SJCRH30 (cell line): ENCODE data around the gene CAP2. TPM values are rescaled to one million over a fixed set of nuclear protein-coding genes. Genes with fewer than 3 reads are reported as not detected.

Source experiments
- DNase-seq, 2 experiments: peaks; one replicate each; pipeline ENCODE4 v3.0.0-alpha.2; 2015 to 2020
- H3K27ac ChIP-seq: fragments of 250-450 bp; sonication (Bioruptor Pico); 2 replicates; pipeline ENCODE4 v1.5.1; 2020; ENCODE audit warnings: mild to moderate bottlenecking, moderate library complexity
- H3K27me3 ChIP-seq: fragments of 250-450 bp; sonication (Bioruptor Pico); 2 replicates; pipeline ENCODE4 v1.5.1; 2020; ENCODE audit warnings: mild to moderate bottlenecking, moderate library complexity
- H3K36me3 ChIP-seq: fragments of 250-450 bp; sonication (Bioruptor Pico); 2 replicates; pipeline ENCODE4 v1.5.1; 2020; ENCODE audit warnings: mild to moderate bottlenecking, moderate library complexity
- H3K4me1 ChIP-seq: fragments of 250-450 bp; sonication (Bioruptor Pico); 2 replicates; pipeline ENCODE4 v1.5.1; 2020; ENCODE audit warnings: mild to moderate bottlenecking, moderate library complexity
- H3K4me3 ChIP-seq: fragments of 250-450 bp; sonication (Bioruptor Pico); 2 replicates; pipeline ENCODE4 v1.5.1; 2020; ENCODE audit warnings: mild to moderate bottlenecking, moderate library complexity
- H3K9me3 ChIP-seq: fragments of 250-450 bp; sonication (Bioruptor Pico); replicated peaks from 2 replicates; pipeline ENCODE4 v1.5.1; 2020; ENCODE audit warnings: mild to moderate bottlenecking, moderate library complexity
- total RNA-seq: library from RNA; depleted of rRNA; stranded (reverse); fragments of >200 nt; shearing (Covaris generic); gene quantifications from 2 replicates; pipeline ENCODE4 v1.2.3, GENCODE V29; 2014; rRNA removed

The CAP2 gene
- total RNA-seq, 1 experiment from 2014 or later = 16.6 TPM

- Histone ChIP-seq H3K36me3 (no peaks in the 10 kb centered on the region), H3K4me1 (no peaks in the 10 kb centered on the region), H3K27me3 (no peaks in the 10 kb centered on the region), H3K9me3 (no peaks in the 10 kb centered on the region), H3K4me3 (peak within 1 kb of the TSS; percentile 92), H3K27ac (peak within 1 kb of the TSS; percentile 52)
- DNase-seq = peak; percentile 85
Measured at GRCh38 chr6:17599877-17600526, 206.6 kb downstream of the CAP2 start, which contains the start of gene FAM8A1. TSS of gene FAM8A1 (plus strand) at chr6:17600302. CDS start at chr6:17600410, 108 bp downstream.

GRCh38 chr6:17600527-17601385 lies 207.4 kb downstream of the CAP2 start:
- peak; percentile 34 to 53 for DNase-seq
- H3K27ac ChIP-seq = peak overlapping the region; percentile 52
- peak overlapping the region; percentile 92 for H3K4me3 ChIP-seq
- no peaks in the 10 kb centered on the region for H3K27me3 ChIP-seq
- no peaks in the 10 kb centered on the region for H3K4me1 ChIP-seq
- no peaks in the 10 kb centered on the region for H3K9me3 ChIP-seq
- H3K36me3 ChIP-seq = no peaks in the 10 kb centered on the region

DNA sequence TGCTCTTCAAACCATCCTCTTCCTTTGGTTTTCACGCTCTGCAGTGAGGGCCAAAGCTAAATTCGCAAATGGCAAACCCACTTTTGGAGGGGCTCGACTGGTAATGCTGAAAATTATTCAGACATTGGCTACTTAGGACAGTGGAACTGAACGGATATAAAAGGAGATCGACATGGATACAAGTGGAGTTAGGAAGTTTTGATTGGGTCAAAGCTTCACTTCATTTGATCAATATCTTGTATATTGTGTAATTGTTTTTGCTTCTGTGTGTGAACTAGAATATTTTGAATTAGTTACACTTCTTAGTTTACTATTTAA lies 207.9 kb downstream of the CAP2 start:
- DNase-seq = no peak
- Histone ChIP-seq H3K9me3 (no peaks in the 10 kb centered on the region), H3K4me3 (peak overlapping the region; percentile 92), H3K4me1 (no peaks in the 10 kb centered on the region), H3K36me3 (no peaks in the 10 kb centered on the region), H3K27ac (peak overlapping the region; percentile 52), H3K27me3 (no peaks in the 10 kb centered on the region)

- H3K4me1 ChIP-seq = no peaks in the 10 kb centered on the region
- H3K4me3 ChIP-seq = no peak overlapping the region
- no peaks in the 10 kb centered on the region for H3K36me3 ChIP-seq
- DNase-seq = no peak
- no peaks in the 10 kb centered on the region for H3K27me3 ChIP-seq
- H3K27ac ChIP-seq = no peak overlapping the region
- H3K9me3 ChIP-seq = no peaks in the 10 kb centered on the region
Measured at GRCh38 chr6:17602888-17603287, 209.5 kb downstream of the CAP2 start.

- Histone ChIP-seq H3K4me1 (no peaks in the 10 kb centered on the region), H3K9me3 (no peaks in the 10 kb centered on the region), H3K27ac (no peak overlapping the region), H3K36me3 (0 out of 2 replicates have a peak, but pooled peaks cover 4% of the 10 kb centered on the region), H3K27me3 (no peaks in the 10 kb centered on the region), H3K4me3 (no peak overlapping the region)
- DNase-seq = no peak
Measured at GRCh38 chr6:17606606-17607005, 213.2 kb downstream of the CAP2 start.

Other genes starting within 250 kb of the CAP2 start
- gene RBM24, start 112.2 kb upstream of the CAP2 start, total RNA-seq = 29.3 and 32.2 TPM in 2 replicates
- 8.7 and 9.4 TPM in 2 replicates for gene FAM8A1, start 206.7 kb downstream of the CAP2 start, total RNA-seq